HL-60 (cell line): Measurements from ENCODE around the gene RPS6KA4.

Source experiments
- CTCF ChIP-seq: IDR thresholded peaks from one replicate; pipeline ENCODE4 v1.5.1; 2011; ENCODE audit warnings: low read length, control low read depth, inconsistent platforms; ENCODE audit not compliant: insufficient read depth
- GABPA ChIP-seq: IDR thresholded peaks from 2 replicates; pipeline ENCODE4 v1.6.1; 2012; ENCODE audit warnings: low read depth
- POLR2AphosphoS5 ChIP-seq: IDR thresholded peaks from 2 replicates; pipeline ENCODE4 v1.6.1; 2012; ENCODE audit warnings: low read depth
- REST ChIP-seq: IDR thresholded peaks from 2 replicates; pipeline ENCODE4 v1.6.1; 2012; ENCODE audit warnings: low read depth; ENCODE audit not compliant: insufficient replicate concordance

GRCh38 chr11:64338716-64339115 is 20.2 kb upstream of the RPS6KA4 start:
- TF ChIP-seq CTCF = no peak
- TF ChIP-seq POLR2AphosphoS5 = no peak
- TF ChIP-seq GABPA = no peak
- TF ChIP-seq REST = no peak
